Esophagus muscularis mucosa (tissue), 4 donors: ENCODE data around the gene PIWIL1. TPM values are rescaled to one million over a fixed set of nuclear protein-coding genes. Genes with fewer than 3 reads are reported as not detected.

Source experiments
- DNase-seq: peaks from one replicate; pipeline ENCODE4 v3.0.0-alpha.2; 2017; ENCODE audit errors: extremely low spot score
- H3K27ac ChIP-seq, 4 donors: fragments of 200-600 bp; sonication (generic); replicated peaks in 1 of 4; 1 replicate in 3 of 4; 2 replicates in 1 of 4; pipeline ENCODE4 v1.5.1; 2016 to 2019; ENCODE audit warnings: mild to moderate bottlenecking in 1 of 4
- H3K27me3 ChIP-seq, 4 donors: fragments of 200-600 bp; sonication (generic); one replicate each; pipeline versions ENCODE4 v1.5.1 to v1.6.0; 2016 to 2019
- H3K36me3 ChIP-seq, 4 donors: fragments of 200-600 bp; sonication (generic); one replicate each; pipeline ENCODE4 v1.5.1; 2016 to 2019
- H3K4me1 ChIP-seq, 4 donors: fragments of 200-600 bp; sonication (generic); one replicate each; pipeline ENCODE4 v1.5.1; 2016 to 2019
- H3K4me3 ChIP-seq, 4 donors: fragments of 200-600 bp; sonication (generic); 1 replicate in 2 of 4; 2 replicates in 2 of 4; pipeline ENCODE4 v1.5.1; 2016 to 2019; ENCODE audit warnings: mild to moderate bottlenecking in 4 of 4, moderate library complexity in 1 of 4
- H3K9me3 ChIP-seq, 4 donors: fragments of 200-600 bp; sonication (generic); 1 replicate in 3 of 4; 2 replicates in 1 of 4; pipeline ENCODE4 v1.5.1; 2016 to 2019
- EP300 ChIP-seq: sonication (generic); formaldehyde crosslinking; IDR thresholded peaks from one replicate; pipeline ENCODE4 v1.6.1; 2017; ENCODE audit warnings: antibody characterized with exemption
- POLR2A ChIP-seq: fragments of 450-650 bp; IDR thresholded peaks from one replicate; pipeline ENCODE4 v1.6.1; 2017; ENCODE audit warnings: antibody characterized with exemption, moderate library complexity, mild to moderate bottlenecking, low read depth
- POLR2AphosphoS5 ChIP-seq, 2 donors: sonication (generic); formaldehyde crosslinking; IDR thresholded peaks; one replicate each; pipeline ENCODE4 v1.6.1; 2017; ENCODE audit warnings: antibody characterized with exemption in 2 of 2
- WGBS: methylation state at CpG from one replicate; pipeline ENCODE4 v1.1.5; 2018; 5-methylcytosine and 5-hydroxymethylcytosine counted together
- intact Hi-C: fragments of 100-400 bp; cut with DNase I; formaldehyde crosslinking; loops from one replicate; pipeline ENCODE4 v1.15.1; 2023
- total RNA-seq, 4 donors: library from RNA; depleted of rRNA; stranded (reverse); fragments of >200 nt; gene quantifications; one replicate each; pipeline versions ENCODE4 v1.1.0 to v1.2.1, GENCODE V29; 2016
- TF ChIP-seq, protein P1 (sequence below), 3 experiments: fragments of 200-600 bp in 2 of 3; fragments of 450-650 bp in 1 of 3; sonication (generic) in 2 of 3; IDR thresholded peaks; one replicate each; pipeline ENCODE4 v1.5.1; 2017 to 2019; ENCODE audit warnings: antibody characterized with exemption in 3 of 3, mild to moderate bottlenecking in 2 of 3, moderate library complexity in 1 of 3

PIWIL1 gene
- total RNA-seq, 4 donors from 2014 or later = under 0.01 TPM; not detected in 3

GRCh38 chr12:130412384-130412783, 74.7 kb downstream of the PIWIL1 start:
- 85% methylated on average over 8 of the region's 8 CpGs for WGBS
- no peaks in the 10 kb centered on the region for H3K4me1 ChIP-seq
- no peaks in the 10 kb centered on the region for H3K36me3 ChIP-seq
- TF ChIP-seq POLR2A = no peak
- no peak for TF ChIP-seq POLR2AphosphoS5 (IDR thresholded peaks at IDR 0.05)
- TF ChIP-seq, protein P1, sequence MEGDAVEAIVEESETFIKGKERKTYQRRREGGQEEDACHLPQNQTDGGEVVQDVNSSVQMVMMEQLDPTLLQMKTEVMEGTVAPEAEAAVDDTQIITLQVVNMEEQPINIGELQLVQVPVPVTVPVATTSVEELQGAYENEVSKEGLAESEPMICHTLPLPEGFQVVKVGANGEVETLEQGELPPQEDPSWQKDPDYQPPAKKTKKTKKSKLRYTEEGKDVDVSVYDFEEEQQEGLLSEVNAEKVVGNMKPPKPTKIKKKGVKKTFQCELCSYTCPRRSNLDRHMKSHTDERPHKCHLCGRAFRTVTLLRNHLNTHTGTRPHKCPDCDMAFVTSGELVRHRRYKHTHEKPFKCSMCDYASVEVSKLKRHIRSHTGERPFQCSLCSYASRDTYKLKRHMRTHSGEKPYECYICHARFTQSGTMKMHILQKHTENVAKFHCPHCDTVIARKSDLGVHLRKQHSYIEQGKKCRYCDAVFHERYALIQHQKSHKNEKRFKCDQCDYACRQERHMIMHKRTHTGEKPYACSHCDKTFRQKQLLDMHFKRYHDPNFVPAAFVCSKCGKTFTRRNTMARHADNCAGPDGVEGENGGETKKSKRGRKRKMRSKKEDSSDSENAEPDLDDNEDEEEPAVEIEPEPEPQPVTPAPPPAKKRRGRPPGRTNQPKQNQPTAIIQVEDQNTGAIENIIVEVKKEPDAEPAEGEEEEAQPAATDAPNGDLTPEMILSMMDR (IDR thresholded peaks at IDR 0.05) = no peak
- TF ChIP-seq EP300 = no peak
- H3K27me3 ChIP-seq = peaks cover 0 to 9% (median 0%) of the 10 kb centered on the region in 4 donors
- H3K4me3 ChIP-seq = no peak overlapping the region
- intact Hi-C loops = no loop called here
- no peak overlapping the region for H3K27ac ChIP-seq
- DNase-seq = peak; percentile 75
- no peaks in the 10 kb centered on the region for H3K9me3 ChIP-seq

GRCh38 chr12:130413909-130414308, 76.2 kb downstream of the PIWIL1 start:
- H3K36me3 ChIP-seq = no peaks in the 10 kb centered on the region
- H3K4me3 ChIP-seq = no peak overlapping the region
- no peak overlapping the region for H3K27ac ChIP-seq
- intact Hi-C loops = no loop called here
- DNase-seq = no peak
- TF ChIP-seq, protein P1 (IDR thresholded peaks at IDR 0.05) = no peak
- no peak for TF ChIP-seq EP300
- TF ChIP-seq POLR2A = no peak
- TF ChIP-seq POLR2AphosphoS5 (IDR thresholded peaks at IDR 0.05) = no peak
- H3K9me3 ChIP-seq = no peaks in the 10 kb centered on the region
- H3K4me1 ChIP-seq = no peaks in the 10 kb centered on the region
- peaks cover 0 to 9% (median 0%) of the 10 kb centered on the region in 4 donors for H3K27me3 ChIP-seq
- 91% methylated on average over 10 of the region's 18 CpGs for WGBS

- Histone ChIP-seq H3K4me3 (no peak overlapping the region), H3K9me3 (no peaks in the 10 kb centered on the region), H3K36me3 (no peaks in the 10 kb centered on the region), H3K27me3 (peaks cover 0 to 9% (median 0%) of the 10 kb centered on the region in 4 donors), H3K4me1 (no peaks in the 10 kb centered on the region), H3K27ac (no peak overlapping the region)
- WGBS = 86% methylated on average over 5 of the region's 7 CpGs
- no peak for DNase-seq
- intact Hi-C loops = no loop called here
- TF ChIP-seq POLR2A (no peak), POLR2AphosphoS5 (IDR thresholded peaks at IDR 0.05) (no peak), EP300 (no peak)
- TF ChIP-seq, protein P1 (IDR thresholded peaks at IDR 0.05) = no peak
Observed at GRCh38 chr12:130414381-130414780, 76.7 kb downstream of the PIWIL1 start.

DNA sequence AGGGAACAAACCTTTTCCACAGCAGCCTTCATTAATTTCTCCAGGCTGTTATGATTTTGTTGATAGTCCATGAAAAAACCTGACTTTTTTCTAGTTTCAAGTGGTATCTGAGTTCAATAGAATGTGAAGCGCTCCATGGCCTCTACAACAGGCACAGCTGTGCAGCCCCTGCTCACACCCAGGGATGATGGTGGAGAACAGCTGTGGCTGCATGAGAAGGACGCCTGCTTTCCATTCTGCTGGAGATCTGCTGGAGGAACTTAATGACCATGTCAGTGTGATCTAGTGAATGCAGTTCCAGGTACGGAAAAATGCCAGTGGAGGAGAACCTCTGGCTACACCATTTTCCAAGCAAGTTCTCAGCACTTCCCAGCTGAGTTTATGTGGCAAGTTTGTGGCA, 80.6 kb downstream of the PIWIL1 start:
- DNase-seq = no peak

More for the DNA sequence above, 80.6 kb downstream of the PIWIL1 start:
- no peak overlapping the region for H3K27ac ChIP-seq
- TF ChIP-seq POLR2A (no peak), EP300 (no peak), POLR2AphosphoS5 (IDR thresholded peaks at IDR 0.05) (no peak)
- TF ChIP-seq, protein P1 (IDR thresholded peaks at IDR 0.05) = no peak
- no peaks in the 10 kb centered on the region for H3K4me1 ChIP-seq
- H3K36me3 ChIP-seq = no peaks in the 10 kb centered on the region
- H3K9me3 ChIP-seq = no peaks in the 10 kb centered on the region
- 57% methylated on average over 3 of the region's 3 CpGs for WGBS
- intact Hi-C loops = no loop called here
- peaks cover 0 to 9% (median 0%) of the 10 kb centered on the region in 4 donors for H3K27me3 ChIP-seq
- no peak overlapping the region for H3K4me3 ChIP-seq
